SKM-1 (cell line): Measurements from ENCODE around the gene TNNT2.

ENCODE experiments used
- DNase-seq: peaks from one replicate; lab custom pipeline; 2025; ENCODE audit not compliant: unreplicated experiment; lab: John Stamatoyannopoulos, UW

TNNT2 gene

DNA sequence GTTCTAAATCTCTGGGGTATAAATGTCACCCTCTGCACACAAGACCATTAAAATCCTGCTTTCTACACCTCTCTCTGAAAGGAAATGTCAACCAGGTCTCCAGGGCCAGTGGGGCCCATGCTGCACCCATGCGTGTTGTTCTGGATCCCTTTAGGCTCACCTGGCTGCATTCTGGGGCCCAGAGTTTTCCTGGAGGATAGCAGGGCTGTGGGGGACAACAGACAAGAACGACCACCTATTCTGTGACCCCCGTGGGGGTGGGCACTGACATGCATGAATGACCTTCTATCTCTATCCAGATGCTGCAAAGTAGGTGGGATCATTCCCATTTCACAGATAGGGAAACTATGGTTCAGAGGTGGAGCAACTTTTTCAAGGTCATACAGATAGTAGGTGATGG, 41.6 kb downstream of the TNNT2 start:
- no peak for DNase-seq

DNA sequence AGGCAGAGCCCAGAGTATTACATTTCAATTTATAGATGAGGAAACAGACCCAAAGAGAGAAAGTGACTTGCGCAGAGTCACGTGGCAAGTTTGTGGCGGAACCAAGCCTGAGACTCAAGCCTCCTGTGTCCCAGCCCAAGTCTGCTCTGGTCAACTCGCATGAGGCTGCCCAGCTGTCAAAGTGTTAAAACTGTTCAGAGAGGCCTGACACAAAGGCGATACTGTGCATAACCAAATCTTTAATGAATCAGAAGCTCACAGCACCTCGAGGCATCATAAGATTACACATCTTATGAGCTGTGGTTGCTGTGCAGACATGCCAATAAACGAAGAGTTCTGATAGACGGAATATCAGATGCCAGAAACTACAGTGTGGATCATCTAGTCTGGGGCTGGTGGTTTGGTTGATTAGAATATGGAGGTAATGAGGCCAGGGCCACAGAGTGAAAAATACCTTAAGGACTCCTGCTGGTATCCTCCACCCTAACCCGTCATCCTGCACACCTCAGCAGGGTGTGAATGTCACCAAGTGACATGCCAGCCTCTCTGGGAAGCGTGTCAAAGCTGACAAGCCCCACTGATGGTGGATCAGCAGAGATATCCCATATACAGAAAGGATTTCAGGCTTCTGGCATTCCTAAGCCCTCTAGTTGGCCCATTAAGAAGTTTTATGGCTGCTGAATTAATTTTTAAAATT, 42.2 kb downstream of the TNNT2 start:
- no peak for DNase-seq

DNA sequence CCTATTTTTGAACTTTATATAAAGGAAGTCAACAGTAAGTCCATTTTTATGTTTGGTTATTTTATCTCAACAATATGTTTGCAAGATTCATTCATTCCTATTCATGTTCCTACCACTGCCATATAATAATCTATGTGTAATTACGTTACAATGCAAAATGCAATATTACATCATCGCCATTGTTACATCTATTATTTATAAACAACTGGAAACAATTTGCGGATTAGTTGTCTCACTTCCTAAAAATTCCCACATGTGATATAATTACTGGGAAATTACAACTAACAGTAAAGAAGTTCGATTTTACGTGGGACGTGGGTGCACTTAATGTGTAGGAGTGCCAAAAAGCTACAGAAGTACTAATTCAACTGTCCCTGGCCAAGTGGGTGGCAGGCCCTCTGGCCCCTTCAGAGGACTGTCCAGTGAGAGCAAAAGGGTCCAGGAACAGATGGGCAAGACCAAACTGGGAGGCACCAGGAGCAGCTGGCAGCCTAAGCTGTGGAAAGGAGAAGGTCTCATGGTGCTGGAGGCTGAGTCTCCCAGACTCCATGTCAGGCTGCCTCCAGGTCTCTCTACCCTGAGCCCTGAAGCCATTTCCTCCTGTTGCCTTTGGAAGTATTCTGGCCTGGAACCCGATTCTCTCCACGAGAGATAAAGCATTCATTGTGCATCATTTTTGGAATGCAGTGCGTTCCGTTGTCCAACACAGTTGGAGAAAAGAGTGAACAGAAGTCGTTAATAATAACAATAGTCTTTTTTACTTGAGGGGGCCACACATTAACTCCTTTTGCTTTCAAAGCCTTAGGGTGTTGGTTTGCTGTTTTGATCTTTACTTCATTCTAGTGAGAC, 42.9 kb downstream of the TNNT2 start:
- DNase-seq = no peak

- no peak for DNase-seq
Measured at GRCh38 chr1:201332616-201333335, 44.7 kb downstream of the TNNT2 start.

GRCh38 chr1:201332021-201332420, 45.5 kb downstream of the TNNT2 start:
- DNase-seq = no peak

DNA sequence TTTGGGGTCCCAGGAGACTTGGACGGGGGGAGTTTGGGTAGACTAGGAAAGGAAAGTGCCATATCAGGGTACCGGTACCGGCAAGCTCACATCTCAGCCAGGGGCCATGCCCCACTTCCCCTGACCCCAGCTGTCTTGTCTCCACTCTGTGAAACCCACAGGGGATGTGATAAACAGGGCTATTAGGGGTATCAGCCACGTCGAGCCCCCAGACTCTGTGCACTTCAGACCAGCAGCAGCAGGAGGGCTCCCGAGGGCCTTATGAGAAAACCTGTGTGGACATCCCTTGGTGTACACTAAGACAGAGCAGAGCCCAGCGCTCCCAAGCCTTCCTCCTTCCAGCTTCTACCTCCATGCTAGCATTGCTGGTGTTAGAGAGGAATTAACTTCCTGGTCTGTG, 46.3 kb downstream of the TNNT2 start:
- DNase-seq = no peak

GRCh38 chr1:201330541-201330940, 46.9 kb downstream of the TNNT2 start:
- no peak for DNase-seq

DNA sequence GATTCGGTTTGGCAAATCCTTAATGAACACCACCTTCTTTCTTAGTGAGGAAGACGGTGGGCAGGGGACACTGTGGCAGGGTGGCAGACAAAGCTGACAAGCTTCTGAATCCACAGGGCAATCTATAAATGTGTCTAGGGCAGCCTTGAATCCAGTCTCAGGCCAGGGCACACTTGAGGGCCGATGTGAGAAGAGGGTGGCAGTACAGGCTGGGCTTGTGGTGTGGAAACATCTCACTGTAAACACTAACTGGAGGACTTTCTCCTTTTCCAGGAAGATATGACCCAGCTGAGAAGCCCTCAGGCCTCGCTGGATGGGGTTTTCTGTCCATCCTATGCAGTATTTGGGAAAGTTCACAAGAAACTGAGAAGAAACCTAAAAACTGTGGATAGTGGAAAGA, 47.7 kb downstream of the TNNT2 start:
- DNase-seq = no peak

DNA sequence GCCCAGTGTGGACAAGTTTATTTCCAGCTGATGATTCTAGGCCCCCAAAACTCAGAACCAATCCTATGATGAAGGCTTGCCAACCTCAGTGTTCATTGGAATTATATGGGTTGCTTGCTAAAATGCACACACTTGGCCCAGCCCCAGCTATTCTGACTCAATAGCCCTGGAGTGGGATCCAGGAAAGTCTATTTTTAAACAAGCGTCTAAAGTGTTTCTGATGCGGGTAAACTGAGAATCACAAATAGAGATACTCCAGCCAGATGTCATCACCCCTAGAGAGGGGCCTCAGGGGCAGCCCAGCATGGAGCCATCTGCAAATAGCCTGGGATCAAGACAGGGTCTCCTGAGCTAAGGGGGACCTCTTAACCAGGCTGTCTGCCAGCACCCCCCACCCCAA, 48.2 kb downstream of the TNNT2 start:
- no peak for DNase-seq

DNA sequence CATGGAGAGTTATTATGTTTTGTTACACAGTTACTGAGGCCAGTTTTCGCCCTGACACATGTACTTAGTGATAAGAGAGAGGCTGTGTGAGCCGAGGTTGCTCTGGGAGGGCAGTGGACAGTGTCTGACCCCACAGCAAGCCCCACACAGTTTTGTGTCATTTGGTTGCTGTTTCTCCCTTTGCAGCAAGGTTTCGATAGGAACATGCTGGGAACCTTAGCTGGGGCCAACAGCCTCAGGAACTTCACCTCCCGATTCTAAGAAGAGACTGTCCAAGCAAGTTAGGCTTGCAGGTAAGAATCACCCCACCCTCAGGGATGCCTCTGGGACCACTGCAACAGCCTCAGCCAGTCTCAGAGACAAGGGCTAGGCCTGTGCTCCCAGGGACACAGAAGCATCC, 48.9 kb downstream of the TNNT2 start:
- no peak for DNase-seq

GRCh38 chr1:201327687-201328240, 49.7 kb downstream of the TNNT2 start:
- DNase-seq = no peak

- DNase-seq = no peak
Measured at GRCh38 chr1:201326710-201327109, 50.8 kb downstream of the TNNT2 start.

DNA sequence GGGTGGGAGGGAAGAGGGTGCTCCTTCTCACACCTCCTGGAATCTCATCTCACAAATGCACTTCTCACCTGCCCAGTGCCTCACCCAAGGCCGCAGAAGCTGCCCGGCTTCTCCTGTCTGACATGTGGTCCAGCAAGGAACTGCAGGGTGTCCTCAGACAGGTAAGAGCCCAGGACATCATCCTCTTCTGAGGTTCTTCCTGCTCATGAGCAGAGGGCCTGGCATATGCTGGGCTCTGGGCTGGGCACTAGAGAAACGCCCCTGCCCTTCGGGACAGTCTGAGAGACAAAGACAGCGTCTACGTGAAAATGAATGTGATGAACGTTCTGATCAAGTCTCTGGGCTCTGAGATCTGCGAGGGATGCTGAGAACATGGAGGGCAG, 51.8 kb downstream of the TNNT2 start:
- DNase-seq = no peak

GRCh38 chr1:201324821-201325677, 52.4 kb downstream of the TNNT2 start:
- no peak for DNase-seq

- DNase-seq = no peak
Measured at GRCh38 chr1:201324306-201324705, 53.2 kb downstream of the TNNT2 start.

DNA sequence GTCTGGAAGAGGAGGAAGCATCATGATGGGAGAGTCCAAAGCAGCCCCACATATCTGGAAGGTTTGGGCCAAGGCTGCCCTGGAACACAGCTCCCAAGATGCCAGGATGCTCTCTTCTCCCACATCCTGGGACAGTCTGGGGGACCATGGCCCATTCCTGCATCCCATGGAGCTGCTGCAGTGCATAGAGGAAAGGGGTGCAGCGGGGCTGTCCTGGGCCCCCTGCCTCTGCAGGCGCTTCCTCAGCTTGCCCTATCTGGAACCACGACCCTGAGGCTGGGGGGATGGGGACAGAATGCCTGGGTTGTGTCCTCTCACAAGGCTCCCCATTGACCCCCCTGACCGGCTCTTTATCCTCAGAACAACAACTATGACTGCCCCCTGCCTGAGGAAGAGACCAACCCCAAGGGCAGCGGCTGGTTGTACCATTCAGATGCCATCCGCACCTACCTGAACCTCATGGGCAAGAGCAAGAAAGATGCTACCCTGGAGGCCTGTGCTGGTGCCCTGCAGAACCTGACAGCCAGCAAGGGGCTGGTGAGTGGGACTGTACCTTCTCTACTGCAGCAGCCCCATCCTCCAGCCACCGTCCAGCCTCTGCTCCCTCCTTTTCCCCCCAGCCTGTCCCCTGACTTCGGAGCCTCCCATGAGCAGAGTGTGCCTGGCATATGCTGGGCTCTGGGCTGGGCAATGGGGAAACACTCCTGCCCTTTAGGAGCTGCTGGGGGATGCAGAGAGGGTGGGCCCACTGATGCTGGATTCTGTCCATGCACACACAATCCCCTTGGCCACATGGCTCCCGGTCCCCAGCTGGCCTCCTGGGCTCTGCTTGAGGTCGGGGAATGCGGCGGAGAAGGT, 54.6 kb downstream of the TNNT2 start:
- no peak for DNase-seq

GRCh38 chr1:201321826-201322390, 55.6 kb downstream of the TNNT2 start:
- no peak for DNase-seq

GRCh38 chr1:201320168-201320788, 57.2 kb downstream of the TNNT2 start:
- DNase-seq = no peak

GRCh38 chr1:201319631-201320030, 57.8 kb downstream of the TNNT2 start:
- DNase-seq = no peak
